GM12878 (cell line): ENCODE results near the gene POLR1A. TPM values are rescaled to one million over a fixed set of nuclear protein-coding genes. Genes with fewer than 3 reads are reported as not detected.

ENCODE experiments used
- BHLHE40 ChIP-seq, 2 experiments: fragments of 450-650 bp in 1 of 2; IDR thresholded peaks; 2 replicates each; pipeline ENCODE4 v1.6.1; 2011 to 2017; ENCODE audit warnings: low read depth in 2 of 2, borderline replicate concordance in 1 of 2, improper control_type of control experiment in 1 of 2, low read length in 1 of 2, mild to moderate bottlenecking in 1 of 2
- CHD1 ChIP-seq: IDR thresholded peaks from 2 replicates; pipeline ENCODE4 v1.6.1; 2012; ENCODE audit warnings: low read depth, low read length, improper control_type of control experiment
- CREB1 ChIP-seq: IDR thresholded peaks from 2 replicates; pipeline ENCODE4 v1.6.1; 2012; ENCODE audit warnings: low read depth, mild to moderate bottlenecking, inconsistent platforms
- HDAC2 ChIP-seq: fragments of 200-600 bp; sonication (generic); IDR thresholded peaks from 2 replicates; pipeline ENCODE4 v1.6.1; 2017
- MLLT1 ChIP-seq: fragments of 450-650 bp; IDR thresholded peaks from 2 replicates; pipeline ENCODE4 v1.6.1; 2016; ENCODE audit warnings: mild to moderate bottlenecking
- NFXL1 ChIP-seq: fragments of 450-650 bp; IDR thresholded peaks from 2 replicates; pipeline ENCODE4 v1.6.1; 2017; ENCODE audit warnings: antibody characterized with exemption, mild to moderate bottlenecking, borderline replicate concordance
- RB1 ChIP-seq: fragments of 450-650 bp; formaldehyde crosslinking; IDR thresholded peaks from 2 replicates; pipeline ENCODE4 v1.6.1; 2017; ENCODE audit warnings: mild to moderate bottlenecking, borderline replicate concordance
- TBL1XR1 ChIP-seq: IDR thresholded peaks from 2 replicates; pipeline ENCODE4 v1.6.1; 2012; ENCODE audit warnings: low read depth, low read length, improper control_type of control experiment
- polyA plus RNA-seq, 11 experiments: library from polyadenylated mRNA; depleted of rRNA in 4 of 11; unstranded in 6 of 11; stranded (reverse) in 5 of 11; fragments of >200 nt; fragmentation: Nextera tagmentation in 4 of 11; fragmentation: Illumina TruSeq in 1 of 11; extraction: Ambion mirVana in 4 of 11; extraction: Trizol in 1 of 11; gene quantifications; 1 replicate in 1 of 11; 2 replicates in 10 of 11; pipeline versions ENCODE4 v1.2.1 to v1.2.3, GENCODE V29; 2011 to 2016; ENCODE audit warnings: inconsistent platforms in 2 of 11, missing spikeins in 2 of 11, low read depth in 1 of 11
- total RNA-seq, 4 experiments: library from RNA; depleted of rRNA in 3 of 4; stranded (reverse); fragments of >200 nt in 3 of 4; fragmentation: Illumina TruSeq in 1 of 4; extraction: Trizol in 1 of 4; gene quantifications; 2 replicates each; pipeline versions ENCODE4 v1.2.1 to v1.2.3, GENCODE V29; 2013 to 2021
- TF ChIP-seq, protein P1 (sequence below): fragments of 450-650 bp; IDR thresholded peaks from 2 replicates; pipeline ENCODE4 v1.6.1; 2016; ENCODE audit warnings: mild to moderate bottlenecking, moderate library complexity, borderline replicate concordance
- TF ChIP-seq, protein P2 (sequence below): fragments of 450-650 bp; IDR thresholded peaks from 2 replicates; pipeline ENCODE4 v1.6.1; 2017; ENCODE audit warnings: mild to moderate bottlenecking, moderate library complexity

Gene POLR1A
- total and polyA plus RNA-seq, 10 of the 15 experiments (the other 5 are each of a cell fraction or from before 2014, with no cell fraction given): 2.1 to 53.9 (median 17.8) TPM

GRCh38 chr2:85981579-85982247, 124.0 kb downstream of the POLR1A start (continued):
- TF ChIP-seq, protein P1, sequence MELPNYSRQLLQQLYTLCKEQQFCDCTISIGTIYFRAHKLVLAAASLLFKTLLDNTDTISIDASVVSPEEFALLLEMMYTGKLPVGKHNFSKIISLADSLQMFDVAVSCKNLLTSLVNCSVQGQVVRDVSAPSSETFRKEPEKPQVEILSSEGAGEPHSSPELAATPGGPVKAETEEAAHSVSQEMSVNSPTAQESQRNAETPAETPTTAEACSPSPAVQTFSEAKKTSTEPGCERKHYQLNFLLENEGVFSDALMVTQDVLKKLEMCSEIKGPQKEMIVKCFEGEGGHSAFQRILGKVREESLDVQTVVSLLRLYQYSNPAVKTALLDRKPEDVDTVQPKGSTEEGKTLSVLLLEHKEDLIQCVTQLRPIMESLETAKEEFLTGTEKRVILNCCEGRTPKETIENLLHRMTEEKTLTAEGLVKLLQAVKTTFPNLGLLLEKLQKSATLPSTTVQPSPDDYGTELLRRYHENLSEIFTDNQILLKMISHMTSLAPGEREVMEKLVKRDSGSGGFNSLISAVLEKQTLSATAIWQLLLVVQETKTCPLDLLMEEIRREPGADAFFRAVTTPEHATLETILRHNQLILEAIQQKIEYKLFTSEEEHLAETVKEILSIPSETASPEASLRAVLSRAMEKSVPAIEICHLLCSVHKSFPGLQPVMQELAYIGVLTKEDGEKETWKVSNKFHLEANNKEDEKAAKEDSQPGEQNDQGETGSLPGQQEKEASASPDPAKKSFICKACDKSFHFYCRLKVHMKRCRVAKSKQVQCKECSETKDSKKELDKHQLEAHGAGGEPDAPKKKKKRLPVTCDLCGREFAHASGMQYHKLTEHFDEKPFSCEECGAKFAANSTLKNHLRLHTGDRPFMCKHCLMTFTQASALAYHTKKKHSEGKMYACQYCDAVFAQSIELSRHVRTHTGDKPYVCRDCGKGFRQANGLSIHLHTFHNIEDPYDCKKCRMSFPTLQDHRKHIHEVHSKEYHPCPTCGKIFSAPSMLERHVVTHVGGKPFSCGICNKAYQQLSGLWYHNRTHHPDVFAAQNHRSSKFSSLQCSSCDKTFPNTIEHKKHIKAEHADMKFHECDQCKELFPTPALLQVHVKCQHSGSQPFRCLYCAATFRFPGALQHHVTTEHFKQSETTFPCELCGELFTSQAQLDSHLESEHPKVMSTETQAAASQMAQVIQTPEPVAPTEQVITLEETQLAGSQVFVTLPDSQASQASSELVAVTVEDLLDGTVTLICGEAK: no peak
- TF ChIP-seq BHLHE40 (IDR thresholded peaks at IDR 0.05; ENCODE audit: borderline replicate concordance in 1 of 2, low read depth in 2 of 2, low read length in 1 of 2) (no peak), CREB1 (no peak), MLLT1 (no peak), CHD1 (no peak), HDAC2 (no peak), RB1 (no peak), TBL1XR1 (no peak), NFXL1 (no peak)
- TF ChIP-seq, protein P2, sequence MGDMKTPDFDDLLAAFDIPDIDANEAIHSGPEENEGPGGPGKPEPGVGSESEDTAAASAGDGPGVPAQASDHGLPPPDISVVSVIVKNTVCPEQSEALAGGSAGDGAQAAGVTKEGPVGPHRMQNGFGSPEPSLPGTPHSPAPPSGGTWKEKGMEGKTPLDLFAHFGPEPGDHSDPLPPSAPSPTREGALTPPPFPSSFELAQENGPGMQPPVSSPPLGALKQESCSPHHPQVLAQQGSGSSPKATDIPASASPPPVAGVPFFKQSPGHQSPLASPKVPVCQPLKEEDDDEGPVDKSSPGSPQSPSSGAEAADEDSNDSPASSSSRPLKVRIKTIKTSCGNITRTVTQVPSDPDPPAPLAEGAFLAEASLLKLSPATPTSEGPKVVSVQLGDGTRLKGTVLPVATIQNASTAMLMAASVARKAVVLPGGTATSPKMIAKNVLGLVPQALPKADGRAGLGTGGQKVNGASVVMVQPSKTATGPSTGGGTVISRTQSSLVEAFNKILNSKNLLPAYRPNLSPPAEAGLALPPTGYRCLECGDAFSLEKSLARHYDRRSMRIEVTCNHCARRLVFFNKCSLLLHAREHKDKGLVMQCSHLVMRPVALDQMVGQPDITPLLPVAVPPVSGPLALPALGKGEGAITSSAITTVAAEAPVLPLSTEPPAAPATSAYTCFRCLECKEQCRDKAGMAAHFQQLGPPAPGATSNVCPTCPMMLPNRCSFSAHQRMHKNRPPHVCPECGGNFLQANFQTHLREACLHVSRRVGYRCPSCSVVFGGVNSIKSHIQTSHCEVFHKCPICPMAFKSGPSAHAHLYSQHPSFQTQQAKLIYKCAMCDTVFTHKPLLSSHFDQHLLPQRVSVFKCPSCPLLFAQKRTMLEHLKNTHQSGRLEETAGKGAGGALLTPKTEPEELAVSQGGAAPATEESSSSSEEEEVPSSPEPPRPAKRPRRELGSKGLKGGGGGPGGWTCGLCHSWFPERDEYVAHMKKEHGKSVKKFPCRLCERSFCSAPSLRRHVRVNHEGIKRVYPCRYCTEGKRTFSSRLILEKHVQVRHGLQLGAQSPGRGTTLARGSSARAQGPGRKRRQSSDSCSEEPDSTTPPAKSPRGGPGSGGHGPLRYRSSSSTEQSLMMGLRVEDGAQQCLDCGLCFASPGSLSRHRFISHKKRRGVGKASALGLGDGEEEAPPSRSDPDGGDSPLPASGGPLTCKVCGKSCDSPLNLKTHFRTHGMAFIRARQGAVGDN: no peak
